Measurements from ENCODE around the gene DCAF7. TPM values are rescaled to one million over a fixed set of nuclear protein-coding genes. Genes with fewer than 3 reads are reported as not detected.
A peak's percentile ranks its signal among the peaks of the same experiment; 100 is the strongest.

Gene DCAF7
- total RNA-seq, 1 experiment from 2014 or later, result 58.9 TPM

DNA sequence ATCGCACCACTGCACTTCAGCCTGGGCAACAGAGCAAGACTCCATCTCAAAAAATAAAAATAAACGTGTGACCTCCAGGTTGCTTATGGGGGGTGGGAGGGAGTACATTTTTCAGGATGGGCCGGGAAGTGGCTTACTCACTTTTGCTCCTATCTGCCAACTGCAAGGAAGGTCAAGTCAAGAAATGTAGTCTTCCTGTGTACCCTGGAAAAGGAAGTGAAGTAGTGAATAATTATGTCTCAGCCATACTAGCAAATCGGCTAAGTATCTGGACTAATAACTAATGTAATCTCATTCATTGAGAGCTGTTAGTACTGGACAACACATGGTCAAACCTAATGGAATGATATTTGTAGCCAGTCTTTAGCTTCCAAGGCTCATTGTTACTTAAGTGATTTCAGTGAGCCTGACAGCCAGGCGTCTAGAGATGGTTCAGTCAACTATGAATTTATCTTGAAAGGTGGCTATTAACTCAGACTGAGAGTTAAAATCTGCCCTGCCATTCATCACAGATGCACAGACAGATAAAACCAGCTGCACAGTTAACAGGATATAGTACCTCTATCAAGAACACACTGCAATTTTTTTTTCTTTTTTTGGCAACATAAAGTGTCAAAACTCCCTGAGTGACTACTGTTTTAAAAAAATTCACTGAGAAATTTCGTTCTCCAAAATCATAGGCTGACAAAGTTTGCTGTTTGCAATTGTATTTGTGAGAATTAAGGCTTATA is 46.7 kb downstream of the DCAF7 start:
- BruUV-seq (replicated peaks), result no TSS peak
- Mint-ChIP-seq H3K4me3 (ENCODE audit: low read depth, unreplicated experiment) (no peak overlapping the region), H3K27ac (ENCODE audit: unreplicated experiment) (no peak overlapping the region), H3K27me3 (ENCODE audit: unreplicated experiment) (no peaks in the 10 kb centered on the region), H3K9me3 (ENCODE audit: low read depth, unreplicated experiment) (no peaks in the 10 kb centered on the region), H3K36me3 (ENCODE audit: insufficient read depth, unreplicated experiment) (peaks cover 16% of the 10 kb centered on the region), H3K4me1 (ENCODE audit: low read depth, unreplicated experiment) (peaks cover 8% of the 10 kb centered on the region)
- DNase-seq, result no peak
- CTCF ChIA-PET, result no interaction called here
- intact Hi-C loops (cut with micrococcal nuclease; ENCODE audit: unreplicated experiment), result no loop called here
- TF ChIP-seq CTCF (IDR thresholded peaks at IDR 0.05; ENCODE audit: unreplicated experiment), result no peak

- Mint-ChIP-seq H3K27me3 (ENCODE audit: unreplicated experiment) (no peaks in the 10 kb centered on the region), H3K9me3 (ENCODE audit: low read depth, unreplicated experiment) (no peaks in the 10 kb centered on the region), H3K4me1 (ENCODE audit: low read depth, unreplicated experiment) (peaks cover 8% of the 10 kb centered on the region), H3K36me3 (ENCODE audit: insufficient read depth, unreplicated experiment) (peaks cover 16% of the 10 kb centered on the region), H3K27ac (ENCODE audit: unreplicated experiment) (no peak overlapping the region), H3K4me3 (ENCODE audit: low read depth, unreplicated experiment) (no peak overlapping the region)
- no peak for TF ChIP-seq CTCF (IDR thresholded peaks at IDR 0.05; ENCODE audit: unreplicated experiment)
- BruUV-seq (replicated peaks), result no TSS peak
- CTCF ChIA-PET, result no interaction called here
- intact Hi-C loops (cut with micrococcal nuclease; ENCODE audit: unreplicated experiment), result no loop called here
- DNase-seq, result no peak
Observed at GRCh38 chr17:63598281-63598680, 48.0 kb downstream of the DCAF7 start.

GRCh38 chr17:63600569-63601438 is 50.5 kb downstream of the DCAF7 start, which contains the start of gene TACO1:
Gene TACO1, plus strand, starts transcription at chr17:63600895. Its CDS starts 189 bp downstream, at chr17:63601084.
- no TSS peak for BruUV-seq (replicated peaks)
- Mint-ChIP-seq H3K4me1 (ENCODE audit: low read depth, unreplicated experiment) (peaks cover 8% of the 10 kb centered on the region), H3K27ac (ENCODE audit: unreplicated experiment) (peak within 1 kb of the TSS; percentile 78), H3K4me3 (ENCODE audit: low read depth, unreplicated experiment) (peak within 1 kb of the TSS; percentile 78), H3K36me3 (ENCODE audit: insufficient read depth, unreplicated experiment) (peaks cover 27% of the 10 kb centered on the region), H3K27me3 (ENCODE audit: unreplicated experiment) (no peaks in the 10 kb centered on the region), H3K9me3 (ENCODE audit: low read depth, unreplicated experiment) (no peaks in the 10 kb centered on the region)
- intact Hi-C loops (cut with micrococcal nuclease; ENCODE audit: unreplicated experiment), result no loop called here
- TF ChIP-seq CTCF (IDR thresholded peaks at IDR 0.05; ENCODE audit: unreplicated experiment), result no peak
- CTCF ChIA-PET, result interaction anchor here (0.9 to 1.3 kb wide), 2 partner anchors 58 to 175 kb away, joined by 3 to 5 read pairs; no protein-coding TSS in a partner anchor
- peak; percentile 74 for DNase-seq

DNA sequence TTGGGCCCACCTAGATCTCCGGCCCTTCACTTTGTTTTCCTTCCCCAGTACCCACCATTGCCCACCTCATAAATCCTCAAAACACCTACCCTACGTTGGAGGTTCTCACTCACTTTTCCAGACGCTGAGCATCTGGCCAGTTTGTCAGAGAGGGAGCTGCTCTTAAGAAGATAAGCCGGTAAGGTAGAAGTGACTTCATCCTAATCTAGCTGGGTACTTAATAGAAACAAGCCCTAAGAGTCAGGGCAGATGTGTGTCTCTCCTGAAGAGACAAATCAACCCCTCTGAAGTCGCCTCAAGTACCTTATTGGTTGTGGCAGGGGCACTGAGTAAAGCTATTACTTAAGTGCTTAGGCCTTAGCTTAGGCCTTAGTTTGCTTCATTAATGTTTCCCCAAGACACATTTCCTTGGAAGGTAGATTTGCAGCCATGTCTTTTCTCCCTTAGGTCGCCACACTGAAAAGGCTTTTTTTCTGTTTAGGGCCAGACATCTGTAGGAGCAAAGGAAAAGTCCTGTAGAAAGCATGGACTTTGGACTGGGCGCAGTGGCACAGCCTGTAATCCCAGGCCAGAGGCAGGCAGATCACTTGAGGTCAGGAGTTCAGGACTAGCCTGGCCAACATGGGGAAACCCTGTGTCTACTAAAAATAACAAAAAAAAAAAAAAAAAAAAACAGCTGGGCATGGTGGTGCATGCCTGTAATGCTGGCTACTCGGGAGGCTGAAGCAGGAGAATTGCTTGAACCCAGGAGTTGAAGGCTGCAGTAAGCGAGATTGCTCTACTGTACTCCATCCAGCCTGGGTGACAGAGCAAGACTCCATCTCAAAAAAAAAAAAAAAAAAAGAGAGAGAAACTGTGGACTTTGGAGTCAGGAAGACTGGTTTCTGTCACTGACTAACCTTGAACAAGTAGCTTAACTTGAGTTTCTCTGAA is 51.4 kb downstream of the DCAF7 start:
- Mint-ChIP-seq H3K36me3 (ENCODE audit: insufficient read depth, unreplicated experiment) (peaks cover 29% of the 10 kb centered on the region), H3K4me1 (ENCODE audit: low read depth, unreplicated experiment) (peaks cover 8% of the 10 kb centered on the region), H3K27ac (ENCODE audit: unreplicated experiment) (peak overlapping the region; percentile 78), H3K27me3 (ENCODE audit: unreplicated experiment) (no peaks in the 10 kb centered on the region), H3K4me3 (ENCODE audit: low read depth, unreplicated experiment) (peak overlapping the region; percentile 78), H3K9me3 (ENCODE audit: low read depth, unreplicated experiment) (no peaks in the 10 kb centered on the region)
- no peak for DNase-seq
- TSS peak; percentile 56 for BruUV-seq (replicated peaks)
- CTCF ChIA-PET, result interaction anchor here (1.3 kb wide), 1 partner anchor 176 kb away, joined by 5 read pairs; no protein-coding TSS in a partner anchor
- TF ChIP-seq CTCF (IDR thresholded peaks at IDR 0.05; ENCODE audit: unreplicated experiment), result no peak
- intact Hi-C loops (cut with micrococcal nuclease; ENCODE audit: unreplicated experiment), result no loop called here
